SU-DHL-6 (cell line): ENCODE measurements around the gene STX1A.

ENCODE experiments used
- H2AFZ ChIP-seq: fragments of 200-600 bp; sonication (generic); 2 replicates; pipeline ENCODE4 v1.6.1; 2014; ENCODE audit warnings: low read depth, mild to moderate bottlenecking, moderate library complexity, mixed read lengths, antibody characterized with exemption, low read length; ENCODE audit not compliant: severe bottlenecking
- H3F3A ChIP-seq: fragments of 200-600 bp; shearing (Covaris generic); 2 replicates; pipeline ENCODE4 v1.6.0; 2016; ENCODE audit warnings: antibody characterized with exemption, mild to moderate bottlenecking; ENCODE audit not compliant: insufficient read depth
- H3K27ac ChIP-seq: fragments of 200-600 bp; sonication (generic); 2 replicates; pipeline ENCODE4 v1.5.1; 2016; ENCODE audit warnings: low read depth, mild to moderate bottlenecking, low read length, moderate library complexity, mixed read lengths
- H3K27me3 ChIP-seq: fragments of 200-600 bp; sonication (generic), shearing (Covaris generic); 2 replicates; pipeline ENCODE4 v1.6.0; 2014; ENCODE audit warnings: mild to moderate bottlenecking, low read length
- H3K36me3 ChIP-seq: fragments of 200-600 bp; sonication (generic); 2 replicates; pipeline ENCODE4 v1.6.1; 2014; ENCODE audit warnings: mild to moderate bottlenecking, low read length, mixed read lengths
- H3K4me2 ChIP-seq: fragments of 300-600, 200-600 bp; shearing (Covaris generic), sonication (generic); 2 replicates; pipeline ENCODE4 v1.6.0; 2014; ENCODE audit warnings: low read length, low read depth, mild to moderate bottlenecking; ENCODE audit not compliant: poor library complexity, severe bottlenecking
- H3K4me3 ChIP-seq: fragments of 200-600 bp; sonication (generic); 2 replicates; pipeline ENCODE4 v1.5.1; 2014; ENCODE audit warnings: antibody characterized with exemption, low read length, mild to moderate bottlenecking, mixed read lengths; ENCODE audit not compliant: insufficient read depth, poor library complexity, severe bottlenecking
- H3K79me2 ChIP-seq: fragments of 200-600 bp; sonication (generic); 2 replicates; pipeline ENCODE4 v1.6.1; 2014; ENCODE audit warnings: mild to moderate bottlenecking, low read length, moderate library complexity; ENCODE audit not compliant: insufficient read depth
- H3K9ac ChIP-seq: fragments of 200-600 bp; sonication (generic); 2 replicates; pipeline ENCODE4 v1.7.0; 2014; ENCODE audit warnings: mild to moderate bottlenecking, low read length
- H3K9me2 ChIP-seq: fragments of 200-600 bp; sonication (generic); replicated peaks from 2 replicates; pipeline ENCODE4 v1.6.1; 2014; ENCODE audit warnings: low read length; ENCODE audit not compliant: insufficient read depth
- H3K9me3 ChIP-seq: fragments of 200-600 bp; sonication (generic); 2 replicates; pipeline ENCODE4 v1.6.1; 2014; ENCODE audit warnings: low read length, mixed read lengths; ENCODE audit not compliant: insufficient read depth
- H4K20me1 ChIP-seq: fragments of 200-600 bp; sonication (generic); 2 replicates; pipeline ENCODE4 v1.6.1; 2014; ENCODE audit warnings: low read depth, mild to moderate bottlenecking, antibody characterized with exemption, low read length, moderate library complexity, mixed read lengths
- EZH2phosphoT487 ChIP-seq: fragments of 200-600 bp; sonication (generic), shearing (Covaris generic); conservative IDR thresholded peaks from 2 replicates; pipeline ENCODE4 v1.6.1; 2018; ENCODE audit warnings: mild to moderate bottlenecking, antibody characterized with exemption, low read length, moderate library complexity, mixed read lengths
- TF ChIP-seq, protein P1 (sequence below): fragments of 200-600 bp; sonication (generic); IDR thresholded peaks from one replicate; pipeline ENCODE4 v1.5.1; 2017; ENCODE audit warnings: antibody characterized with exemption, mild to moderate bottlenecking, low read length, moderate library complexity; ENCODE audit not compliant: insufficient read depth, poor library complexity, severe bottlenecking

Gene STX1A

DNA sequence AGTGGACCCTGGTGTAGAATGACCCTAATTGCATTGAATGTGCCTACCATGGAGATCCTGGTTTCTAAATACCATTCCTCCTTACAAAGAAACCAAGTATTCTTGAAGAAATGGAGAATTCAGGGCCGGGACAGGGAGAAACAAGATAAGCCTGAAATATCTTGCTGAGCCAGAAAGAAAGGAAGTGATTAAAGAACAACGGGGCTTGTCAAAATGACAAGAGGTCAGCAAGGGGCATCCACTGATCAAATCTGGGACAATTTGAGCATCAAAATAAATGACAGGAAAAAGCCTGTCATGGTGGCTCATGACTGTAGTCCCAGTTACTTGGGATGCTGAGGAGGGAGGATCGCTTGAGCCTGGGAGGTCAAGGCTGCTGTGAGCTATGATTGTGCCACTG, 11.0 kb upstream of the STX1A start:
- Histone ChIP-seq H3K9ac (no peak overlapping the region), H3K27ac (no peak overlapping the region), H3F3A (0 out of 2 replicates have a peak, but pooled peaks cover 4% of the 10 kb centered on the region), H3K4me3 (no peak overlapping the region), H2AFZ (no peak overlapping the region), H3K9me3 (no peaks in the 10 kb centered on the region), H3K9me2 (no peaks in the 10 kb centered on the region), H3K36me3 (no peaks in the 10 kb centered on the region), H3K4me2 (no peak overlapping the region), H4K20me1 (no peaks in the 10 kb centered on the region), H3K27me3 (no peaks in the 10 kb centered on the region), H3K79me2 (no peaks in the 10 kb centered on the region)
- TF ChIP-seq, protein P1, sequence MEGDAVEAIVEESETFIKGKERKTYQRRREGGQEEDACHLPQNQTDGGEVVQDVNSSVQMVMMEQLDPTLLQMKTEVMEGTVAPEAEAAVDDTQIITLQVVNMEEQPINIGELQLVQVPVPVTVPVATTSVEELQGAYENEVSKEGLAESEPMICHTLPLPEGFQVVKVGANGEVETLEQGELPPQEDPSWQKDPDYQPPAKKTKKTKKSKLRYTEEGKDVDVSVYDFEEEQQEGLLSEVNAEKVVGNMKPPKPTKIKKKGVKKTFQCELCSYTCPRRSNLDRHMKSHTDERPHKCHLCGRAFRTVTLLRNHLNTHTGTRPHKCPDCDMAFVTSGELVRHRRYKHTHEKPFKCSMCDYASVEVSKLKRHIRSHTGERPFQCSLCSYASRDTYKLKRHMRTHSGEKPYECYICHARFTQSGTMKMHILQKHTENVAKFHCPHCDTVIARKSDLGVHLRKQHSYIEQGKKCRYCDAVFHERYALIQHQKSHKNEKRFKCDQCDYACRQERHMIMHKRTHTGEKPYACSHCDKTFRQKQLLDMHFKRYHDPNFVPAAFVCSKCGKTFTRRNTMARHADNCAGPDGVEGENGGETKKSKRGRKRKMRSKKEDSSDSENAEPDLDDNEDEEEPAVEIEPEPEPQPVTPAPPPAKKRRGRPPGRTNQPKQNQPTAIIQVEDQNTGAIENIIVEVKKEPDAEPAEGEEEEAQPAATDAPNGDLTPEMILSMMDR = no peak

DNA sequence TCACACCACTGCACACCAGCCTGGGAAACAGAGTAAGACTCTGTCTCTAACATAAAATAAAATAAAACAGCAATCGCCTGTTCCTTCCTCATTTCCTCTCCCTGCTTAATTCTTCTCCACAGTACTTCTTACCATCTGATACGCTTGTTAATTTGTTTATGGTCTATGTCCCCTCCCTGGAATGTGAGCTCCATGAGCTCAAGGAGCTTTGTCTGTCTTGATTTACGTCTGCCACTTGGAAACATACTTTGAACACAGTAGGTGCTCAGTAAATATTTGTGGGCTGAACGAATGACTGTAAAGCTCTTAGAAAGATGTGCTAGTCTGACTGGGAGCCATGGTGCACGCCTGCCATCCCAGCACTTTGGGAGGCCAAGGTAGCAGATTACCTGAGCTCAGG, 9.1 kb upstream of the STX1A start:
- H2AFZ ChIP-seq = no peak overlapping the region
- no peaks in the 10 kb centered on the region for H3K9me3 ChIP-seq
- no peaks in the 10 kb centered on the region for H3K79me2 ChIP-seq
- no peak overlapping the region for H3K27ac ChIP-seq
- H3K4me3 ChIP-seq = no peak overlapping the region
- H3K27me3 ChIP-seq = no peaks in the 10 kb centered on the region
- H3K9ac ChIP-seq = no peak overlapping the region
- TF ChIP-seq, protein P1 = no peak
- TF ChIP-seq EZH2phosphoT487 = no peak
- H4K20me1 ChIP-seq = no peaks in the 10 kb centered on the region
- no peaks in the 10 kb centered on the region for H3F3A ChIP-seq
- no peaks in the 10 kb centered on the region for H3K36me3 ChIP-seq
- H3K4me2 ChIP-seq = no peak overlapping the region
- H3K9me2 ChIP-seq = no peaks in the 10 kb centered on the region

- H3K36me3 ChIP-seq = no peaks in the 10 kb centered on the region
- H3K27me3 ChIP-seq = no peaks in the 10 kb centered on the region
- H3K27ac ChIP-seq = no peak overlapping the region
- H3F3A ChIP-seq = no peaks in the 10 kb centered on the region
- no peaks in the 10 kb centered on the region for H3K79me2 ChIP-seq
- H3K9me3 ChIP-seq = no peaks in the 10 kb centered on the region
- no peaks in the 10 kb centered on the region for H3K9me2 ChIP-seq
- H3K4me3 ChIP-seq = no peak overlapping the region
- H2AFZ ChIP-seq = no peak overlapping the region
- H3K9ac ChIP-seq = no peak overlapping the region
- H3K4me2 ChIP-seq = no peak overlapping the region
- TF ChIP-seq, protein P1 = no peak
- TF ChIP-seq EZH2phosphoT487 = no peak
- H4K20me1 ChIP-seq = no peaks in the 10 kb centered on the region
Observed at GRCh38 chr7:73727952-73728351, 8.5 kb upstream of the STX1A start.

DNA sequence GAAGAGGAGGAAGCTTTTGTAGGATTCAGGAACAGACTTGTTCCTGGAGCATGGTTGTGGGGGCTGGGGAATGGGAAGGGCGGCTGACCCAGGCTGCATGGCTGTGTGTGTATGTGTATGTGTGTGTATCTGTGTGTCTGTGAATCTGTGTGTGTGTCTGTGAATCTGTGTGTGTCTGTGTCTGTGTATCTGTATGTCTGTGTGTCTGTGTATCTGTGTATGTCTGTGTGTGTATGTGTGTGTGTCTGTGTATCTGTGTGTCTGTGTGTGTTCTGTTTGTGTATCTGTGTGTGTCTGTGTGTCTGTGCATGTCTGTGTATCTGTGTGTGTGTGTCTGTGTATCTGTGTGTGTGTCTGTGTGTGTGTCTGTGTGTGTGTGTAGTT, 6.6 kb upstream of the STX1A start:
- H3K9me3 ChIP-seq = no peaks in the 10 kb centered on the region
- H4K20me1 ChIP-seq = no peaks in the 10 kb centered on the region
- H3K36me3 ChIP-seq = no peaks in the 10 kb centered on the region
- TF ChIP-seq, protein P1 = no peak
- TF ChIP-seq EZH2phosphoT487 = no peak
- no peak overlapping the region for H2AFZ ChIP-seq
- no peaks in the 10 kb centered on the region for H3K79me2 ChIP-seq
- H3F3A ChIP-seq = no peaks in the 10 kb centered on the region
- no peaks in the 10 kb centered on the region for H3K9me2 ChIP-seq
- no peaks in the 10 kb centered on the region for H3K27me3 ChIP-seq
- H3K4me2 ChIP-seq = no peak overlapping the region
- no peak overlapping the region for H3K4me3 ChIP-seq
- no peak overlapping the region for H3K9ac ChIP-seq
- H3K27ac ChIP-seq = no peak overlapping the region
